Spleen (tissue), 3 donors: Measurements from ENCODE around the gene DLG2.

Source experiments
- POLR2A ChIP-seq, 3 donors: fragments of 450-650 bp; IDR thresholded peaks; one replicate each; pipeline ENCODE4 v1.5.1; 2017; ENCODE audit warnings: antibody characterized with exemption in 3 of 3, mild to moderate bottlenecking in 1 of 3
- POLR2AphosphoS5 ChIP-seq, 3 donors: sonication (generic); formaldehyde crosslinking; IDR thresholded peaks; one replicate each; pipeline ENCODE4 v1.5.1; 2017; ENCODE audit warnings: antibody characterized with exemption in 3 of 3

GRCh38 chr11:84289381-84289906, 1337.7 kb downstream of the DLG2 start:
- TF ChIP-seq POLR2AphosphoS5 (IDR thresholded peaks at IDR 0.05) (no peak), POLR2A (IDR thresholded peaks at IDR 0.05) (no peak)
